GM12872 (cell line): Measurements from ENCODE around the gene B3GALT4.
A peak's percentile ranks its signal among the peaks of the same experiment; 100 is the strongest.

ENCODE experiments used
- TF ChIP-seq, protein P1 (sequence below): IDR thresholded peaks from 3 replicates; pipeline ENCODE4 v1.5.1; 2011; ENCODE audit warnings: low read depth, mild to moderate bottlenecking, low read length, moderate library complexity; ENCODE audit not compliant: insufficient read depth

The B3GALT4 gene

DNA sequence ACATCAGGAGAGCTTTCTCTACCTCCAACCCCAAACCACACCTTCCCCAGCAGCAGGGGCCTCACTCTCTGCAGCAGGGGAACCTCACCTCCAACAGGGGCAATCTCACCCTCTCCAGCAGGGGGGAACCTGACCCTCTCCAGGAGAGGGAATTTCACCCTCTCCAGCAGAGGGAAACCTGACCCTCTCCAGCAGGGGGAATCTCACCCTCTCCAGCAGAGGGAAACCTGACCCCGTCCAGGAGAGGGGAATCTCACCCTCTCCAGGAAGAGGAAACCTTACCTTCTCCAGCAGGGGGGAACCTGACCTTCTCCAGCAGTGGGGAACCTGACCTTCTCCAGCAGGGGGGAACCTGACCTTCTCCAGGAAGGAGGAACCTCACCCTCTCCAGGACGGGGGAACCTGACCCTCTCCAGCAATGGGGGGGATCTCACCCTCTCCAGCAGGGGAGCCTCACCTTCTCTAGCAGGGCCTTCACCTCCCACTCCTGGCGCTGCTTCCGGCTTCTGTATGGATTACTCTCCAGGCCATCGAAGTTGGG lies 3.1 kb downstream of the B3GALT4 start:
- TF ChIP-seq, protein P1, sequence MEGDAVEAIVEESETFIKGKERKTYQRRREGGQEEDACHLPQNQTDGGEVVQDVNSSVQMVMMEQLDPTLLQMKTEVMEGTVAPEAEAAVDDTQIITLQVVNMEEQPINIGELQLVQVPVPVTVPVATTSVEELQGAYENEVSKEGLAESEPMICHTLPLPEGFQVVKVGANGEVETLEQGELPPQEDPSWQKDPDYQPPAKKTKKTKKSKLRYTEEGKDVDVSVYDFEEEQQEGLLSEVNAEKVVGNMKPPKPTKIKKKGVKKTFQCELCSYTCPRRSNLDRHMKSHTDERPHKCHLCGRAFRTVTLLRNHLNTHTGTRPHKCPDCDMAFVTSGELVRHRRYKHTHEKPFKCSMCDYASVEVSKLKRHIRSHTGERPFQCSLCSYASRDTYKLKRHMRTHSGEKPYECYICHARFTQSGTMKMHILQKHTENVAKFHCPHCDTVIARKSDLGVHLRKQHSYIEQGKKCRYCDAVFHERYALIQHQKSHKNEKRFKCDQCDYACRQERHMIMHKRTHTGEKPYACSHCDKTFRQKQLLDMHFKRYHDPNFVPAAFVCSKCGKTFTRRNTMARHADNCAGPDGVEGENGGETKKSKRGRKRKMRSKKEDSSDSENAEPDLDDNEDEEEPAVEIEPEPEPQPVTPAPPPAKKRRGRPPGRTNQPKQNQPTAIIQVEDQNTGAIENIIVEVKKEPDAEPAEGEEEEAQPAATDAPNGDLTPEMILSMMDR, result peak; percentile 47; the same call in 2 of the 3 replicates

DNA sequence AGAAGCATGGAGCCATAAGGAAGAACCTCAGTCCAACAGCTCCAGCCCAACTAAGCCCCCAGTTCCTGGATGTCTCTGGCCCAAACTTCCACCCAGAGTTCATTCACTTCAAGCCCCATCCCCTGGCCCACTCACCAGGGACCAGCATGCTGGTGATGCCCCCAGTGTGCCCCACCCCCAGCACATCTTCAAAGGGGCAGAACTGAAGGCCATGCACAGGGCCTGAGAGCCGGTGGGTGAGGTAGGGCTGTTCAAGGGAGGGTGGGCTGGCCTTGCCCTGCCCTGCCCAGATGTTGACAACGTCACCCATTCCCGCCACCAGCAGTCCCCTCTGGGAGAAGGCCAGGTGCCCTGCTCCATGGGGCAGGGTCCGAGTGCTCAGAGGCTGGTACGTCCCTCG lies 3.6 kb downstream of the B3GALT4 start:
- TF ChIP-seq, protein P1, result no peak

DNA sequence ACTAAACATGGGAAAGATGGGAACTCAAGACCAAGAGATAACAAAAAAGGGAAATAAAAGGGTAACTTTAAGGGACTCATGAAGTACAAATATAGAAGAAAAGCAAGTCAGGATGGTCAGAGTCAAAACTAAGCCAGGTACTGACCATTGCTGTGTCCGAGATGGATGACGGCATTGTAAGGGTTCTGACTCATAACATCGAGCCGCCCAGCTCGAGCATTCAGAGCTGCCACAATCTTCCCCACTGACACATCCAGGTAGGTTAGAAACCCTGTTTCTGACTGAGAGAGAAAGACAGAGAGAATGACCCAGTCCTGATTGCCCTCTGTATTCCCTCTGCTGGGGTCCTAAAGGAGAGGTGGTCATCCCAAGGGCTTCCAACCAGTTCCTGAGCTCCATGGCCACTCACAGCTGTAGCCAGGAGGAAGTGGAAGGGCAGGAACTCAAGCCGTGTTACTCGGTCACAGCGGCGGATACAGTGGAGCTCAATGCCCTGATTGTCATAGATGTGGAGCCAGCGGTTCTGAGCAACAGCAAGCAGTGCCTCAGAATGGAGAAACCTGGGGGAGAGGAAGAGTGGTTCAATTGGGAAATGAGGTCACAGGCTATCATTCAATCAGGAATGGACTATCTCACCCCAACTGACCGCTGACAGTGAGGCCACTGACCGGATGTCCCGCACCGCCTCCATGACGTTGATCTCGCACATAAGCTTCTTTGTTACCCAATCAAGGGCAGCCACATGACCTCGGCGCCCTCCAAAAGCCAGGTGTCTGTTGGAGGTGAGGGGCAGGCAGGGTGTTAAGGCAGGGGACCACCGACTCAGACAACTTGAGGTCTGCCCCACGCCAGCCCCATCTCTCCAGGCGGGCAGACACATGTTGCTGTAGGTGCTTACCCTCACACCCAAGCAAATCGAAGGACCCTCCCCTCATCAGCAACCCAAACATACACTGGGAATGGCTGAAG lies 10.3 kb downstream of the B3GALT4 start:
- TF ChIP-seq, protein P1, result no peak

DNA sequence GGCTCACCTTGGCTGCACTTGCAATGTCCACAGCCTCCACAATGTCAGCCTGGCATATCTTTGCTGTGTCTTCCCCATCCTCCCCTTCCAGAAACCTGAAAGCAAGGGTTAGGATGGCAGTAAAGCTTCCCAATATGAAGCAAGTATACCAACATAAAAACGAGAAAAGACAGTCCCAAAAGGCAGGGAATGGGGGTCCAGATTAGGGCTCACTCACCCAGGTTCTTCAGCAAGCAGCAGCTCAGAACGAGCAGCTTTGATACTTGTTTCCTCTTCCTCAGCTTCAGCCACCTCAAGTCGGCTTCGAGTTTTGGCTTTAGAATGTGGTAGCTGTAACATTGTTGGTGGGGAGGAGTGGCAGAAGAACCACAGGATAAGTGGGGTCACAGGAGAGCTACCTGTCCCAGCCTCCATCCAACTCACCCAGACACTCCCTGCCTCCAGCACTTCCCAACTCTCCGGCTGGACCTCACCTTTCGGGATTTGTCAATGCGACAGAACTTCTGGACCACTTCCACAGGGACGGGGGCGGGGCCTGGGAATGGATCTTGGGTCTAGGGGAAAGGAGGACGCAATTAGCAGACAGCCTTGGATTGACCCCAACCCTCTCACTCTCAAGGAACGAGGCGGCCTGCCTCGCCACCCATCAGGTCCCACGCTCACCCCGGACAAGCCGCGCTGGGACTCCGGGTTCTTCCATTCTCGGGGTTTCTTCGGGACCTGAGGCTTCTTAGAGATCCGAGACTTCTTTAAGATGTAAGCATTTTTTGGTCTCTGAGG lies 11.4 kb downstream of the B3GALT4 start:
- TF ChIP-seq, protein P1, result no peak

DNA sequence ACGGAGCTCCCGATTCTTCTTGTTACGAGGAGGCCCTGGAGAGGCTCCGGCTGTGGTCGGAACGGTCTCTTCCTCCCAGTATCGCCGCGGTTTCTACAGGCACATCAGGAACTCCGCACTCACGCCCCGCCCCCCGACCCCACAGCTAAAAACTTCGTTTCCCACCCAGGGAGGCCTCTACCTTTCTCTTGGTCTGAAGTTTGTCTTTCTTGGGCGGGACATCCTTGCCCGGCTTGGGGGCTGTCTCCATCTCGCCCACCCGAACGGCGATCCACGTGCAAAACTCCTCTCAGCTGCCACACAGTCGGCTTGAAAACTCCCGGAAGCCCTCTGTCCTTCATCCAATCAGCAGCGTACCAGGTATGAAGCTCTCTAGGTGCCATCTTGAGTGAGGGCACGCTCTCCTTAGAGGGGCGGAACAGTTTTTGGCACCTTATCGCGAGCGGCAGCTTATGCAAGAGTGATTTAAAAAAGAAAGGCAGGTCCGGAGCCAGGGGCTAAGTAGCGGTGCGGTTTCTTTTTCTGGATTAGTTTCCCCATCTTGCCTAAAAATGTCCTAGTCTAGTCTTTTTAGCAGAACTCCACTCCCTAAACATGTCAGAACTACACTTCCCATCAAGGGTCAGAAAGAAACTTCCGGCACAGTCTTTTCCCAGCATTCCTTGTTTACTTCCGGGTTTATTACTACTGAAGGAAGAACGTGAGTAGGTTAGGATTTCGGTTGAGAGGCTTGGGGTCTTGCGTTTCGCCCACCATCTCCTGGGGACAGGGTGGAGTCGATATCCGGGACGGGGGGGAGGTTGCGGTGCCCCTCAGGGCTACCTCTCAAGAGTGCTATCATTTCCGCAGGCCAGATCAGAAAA lies 12.2 kb downstream of the B3GALT4 start, which contains the start of the genes PFDN6 and WDR46:
Gene PFDN6 (plus strand): TSS at position 681 of the 863 bp plus-strand sequence. CDS start 256 bp downstream, outside the sequence.
Gene WDR46 (minus strand): TSS at position 319 of the 863 bp plus-strand sequence. CDS start 69 bp downstream, at position 250.
- TF ChIP-seq, protein P1, result no peak

DNA sequence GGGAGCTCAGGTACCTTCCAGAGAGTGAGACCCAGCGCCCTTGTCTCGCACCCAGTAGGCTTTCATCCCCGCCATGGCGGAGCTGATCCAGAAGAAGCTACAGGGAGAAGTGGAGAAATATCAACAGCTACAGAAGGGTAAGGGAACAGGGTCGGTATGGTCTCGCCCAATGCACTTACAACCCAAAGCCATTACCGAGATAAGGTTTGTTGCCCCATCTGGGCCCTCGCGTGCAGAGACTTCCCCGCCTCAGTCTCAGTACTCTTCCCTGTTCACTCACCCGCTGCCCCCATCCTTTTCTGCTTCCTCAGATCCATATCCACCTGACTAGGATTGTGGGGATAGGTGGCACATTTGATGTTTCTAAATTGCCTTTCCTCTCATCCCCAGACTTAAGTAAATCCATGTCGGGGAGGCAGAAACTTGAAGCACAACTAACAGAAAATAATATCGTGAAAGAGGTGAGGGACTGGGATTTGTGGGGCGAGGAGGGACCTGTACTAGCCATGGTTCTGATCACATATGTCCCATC lies 12.9 kb downstream of the B3GALT4 start:
- TF ChIP-seq, protein P1, result no peak
